ENCODE measurements around the gene CD34. TPM values are rescaled to one million over a fixed set of nuclear protein-coding genes. Genes with fewer than 3 reads are reported as not detected.
"Not testable (repeated sequence)": the region's sequence is repeated elsewhere in the genome, so short reads cannot be mapped to it uniquely, and the experiment has no call there.

CD34 gene
- total RNA-seq, 1 donor from 2014 or later, result not detected

DNA sequence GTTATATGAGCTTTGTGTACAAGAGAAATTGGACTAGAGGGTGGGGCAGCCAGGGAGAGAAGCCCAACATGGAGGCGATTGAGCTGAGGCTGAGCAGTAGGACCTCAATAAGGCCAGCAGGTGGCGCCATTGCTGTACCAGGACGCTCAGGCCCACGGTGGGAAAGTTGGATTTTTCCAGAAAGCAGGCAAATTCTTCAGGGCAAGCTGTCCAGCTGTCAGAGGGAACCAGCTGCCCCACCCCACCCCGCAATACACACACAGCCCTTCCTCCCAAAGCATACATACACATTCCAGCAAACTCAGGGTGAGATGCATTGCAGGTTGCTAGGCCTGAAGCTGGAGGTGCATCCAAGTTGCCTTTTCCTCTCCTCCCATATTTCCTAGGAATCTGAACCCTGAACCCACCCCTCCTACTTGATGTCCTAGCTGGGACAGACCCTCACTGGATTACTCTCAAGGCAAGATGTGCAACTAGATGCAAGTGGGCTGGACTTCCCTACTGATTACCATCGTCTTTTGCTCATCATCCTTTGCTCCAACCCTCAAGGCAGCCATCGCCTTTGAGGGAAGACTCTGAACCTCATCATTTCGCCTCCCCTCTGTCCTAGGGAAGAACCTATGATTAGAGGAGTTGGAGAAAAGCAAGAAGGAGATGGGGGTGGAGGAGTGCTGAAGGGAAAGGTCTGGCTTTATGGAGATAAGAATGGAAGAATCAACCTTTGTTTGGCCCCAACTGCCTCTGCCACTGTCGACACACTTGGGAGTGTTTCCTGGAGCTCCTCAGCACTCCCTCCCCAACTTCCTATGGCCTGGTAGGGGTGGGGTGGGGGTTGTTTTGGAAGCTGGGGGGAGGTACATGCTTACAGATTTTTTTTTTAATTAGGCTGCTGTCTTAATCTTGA, 25.5 kb downstream of the CD34 start:
- no peak overlapping the region for H3K4me3 Mint-ChIP-seq
- no peaks in the 10 kb centered on the region for H3K36me3 Mint-ChIP-seq (ENCODE audit: low read depth)
- intact Hi-C loops (cut with micrococcal nuclease), result loop anchor here (1.0 to 10.0 kb wide), 3 partner anchors 74 to 359 kb away; partner anchors contain the start of gene PLXNA2
- H3K9me3 Mint-ChIP-seq, result no peaks in the 10 kb centered on the region
- peak; percentile 90 for DNase-seq
- H3K27me3 Mint-ChIP-seq, result no peaks in the 10 kb centered on the region
- peak overlapping the region; percentile 97 for H3K27ac Mint-ChIP-seq
- H3K4me1 Mint-ChIP-seq, result peaks cover 35% of the 10 kb centered on the region

DNA sequence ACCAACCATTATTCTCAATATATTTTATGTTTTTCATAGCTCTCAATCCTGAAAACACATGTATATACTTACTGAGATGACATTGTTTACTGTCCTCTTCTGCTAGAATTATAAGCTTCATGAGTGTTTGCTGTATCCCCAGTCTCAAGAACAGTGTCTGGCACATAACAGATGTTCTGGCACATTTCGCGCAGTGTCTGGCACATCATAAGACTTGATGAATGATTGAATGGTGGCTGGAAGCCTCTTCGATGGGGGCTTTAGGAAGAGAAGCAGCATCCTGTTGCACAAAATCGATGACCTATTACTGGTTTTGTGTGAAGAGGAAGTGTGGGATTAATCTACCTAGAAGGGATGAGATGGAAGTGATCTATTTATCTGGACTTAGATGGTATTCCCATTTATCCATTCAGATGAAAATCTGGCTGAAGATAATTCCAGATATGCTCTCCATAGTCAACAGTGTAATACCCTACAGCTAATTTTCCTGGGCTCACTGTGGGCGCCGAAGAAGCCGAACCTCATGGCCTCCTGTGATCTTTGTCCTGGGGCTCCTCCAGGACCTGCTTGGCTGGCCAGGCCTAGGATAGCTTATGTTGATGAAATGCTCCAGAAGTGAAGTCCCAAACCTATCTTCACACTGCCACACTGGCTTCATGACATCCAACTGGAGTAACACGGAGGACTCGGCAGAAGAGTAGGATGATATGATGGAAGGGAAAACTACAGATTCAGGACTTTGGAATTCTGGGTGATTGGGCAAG, 26.5 kb downstream of the CD34 start:
- no peaks in the 10 kb centered on the region for H3K9me3 Mint-ChIP-seq
- intact Hi-C loops (cut with micrococcal nuclease), result loop anchor here (1.0 to 10.0 kb wide), 3 partner anchors 75 to 360 kb away; partner anchors contain the start of gene PLXNA2
- H3K36me3 Mint-ChIP-seq (ENCODE audit: low read depth), result no peaks in the 10 kb centered on the region
- peak overlapping the region; percentile 78 for H3K4me3 Mint-ChIP-seq
- H3K4me1 Mint-ChIP-seq, result peaks cover 36% of the 10 kb centered on the region
- no peaks in the 10 kb centered on the region for H3K27me3 Mint-ChIP-seq
- no peak for DNase-seq
- peak overlapping the region; percentile 97 for H3K27ac Mint-ChIP-seq

DNA sequence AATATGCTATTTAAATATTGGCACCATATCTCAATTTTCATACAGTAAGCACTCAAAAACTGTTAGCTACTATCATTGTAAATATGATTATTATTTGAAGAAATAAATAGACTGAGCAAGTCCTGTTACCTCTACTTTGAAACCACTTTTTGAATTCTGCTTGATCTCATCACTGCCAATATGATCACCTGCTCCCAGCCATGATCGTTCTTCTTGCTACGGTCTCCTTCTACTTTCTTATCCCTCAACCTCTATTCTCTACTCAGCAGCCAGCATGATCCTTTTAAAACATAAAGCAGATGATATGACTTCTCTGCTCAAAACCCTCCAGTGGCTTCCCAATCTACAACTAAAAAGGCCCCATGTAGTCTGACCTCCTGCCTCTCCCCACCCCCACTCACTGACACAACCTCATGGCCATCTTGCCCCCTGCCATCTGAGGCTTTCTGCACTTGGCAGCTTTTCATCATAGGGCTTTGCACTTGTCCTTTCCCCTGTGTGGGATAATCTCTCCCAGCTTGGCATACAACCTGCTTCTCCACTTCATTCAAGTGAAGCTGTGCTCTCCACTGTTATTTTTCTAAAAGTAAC, 27.2 kb downstream of the CD34 start:
- intact Hi-C loops (cut with micrococcal nuclease), result loop anchor here (1.0 to 10.0 kb wide), 5 partner anchors 10 to 361 kb away; partner anchors contain the start of genes CD46 and PLXNA2
- peaks cover 43% of the 10 kb centered on the region for H3K4me1 Mint-ChIP-seq
- no peaks in the 10 kb centered on the region for H3K9me3 Mint-ChIP-seq
- peak; percentile 70 for DNase-seq
- H3K36me3 Mint-ChIP-seq (ENCODE audit: low read depth), result no peaks in the 10 kb centered on the region
- H3K27ac Mint-ChIP-seq, result peak overlapping the region; percentile 97
- H3K27me3 Mint-ChIP-seq, result no peaks in the 10 kb centered on the region
- peak overlapping the region; percentile 78 for H3K4me3 Mint-ChIP-seq

DNA sequence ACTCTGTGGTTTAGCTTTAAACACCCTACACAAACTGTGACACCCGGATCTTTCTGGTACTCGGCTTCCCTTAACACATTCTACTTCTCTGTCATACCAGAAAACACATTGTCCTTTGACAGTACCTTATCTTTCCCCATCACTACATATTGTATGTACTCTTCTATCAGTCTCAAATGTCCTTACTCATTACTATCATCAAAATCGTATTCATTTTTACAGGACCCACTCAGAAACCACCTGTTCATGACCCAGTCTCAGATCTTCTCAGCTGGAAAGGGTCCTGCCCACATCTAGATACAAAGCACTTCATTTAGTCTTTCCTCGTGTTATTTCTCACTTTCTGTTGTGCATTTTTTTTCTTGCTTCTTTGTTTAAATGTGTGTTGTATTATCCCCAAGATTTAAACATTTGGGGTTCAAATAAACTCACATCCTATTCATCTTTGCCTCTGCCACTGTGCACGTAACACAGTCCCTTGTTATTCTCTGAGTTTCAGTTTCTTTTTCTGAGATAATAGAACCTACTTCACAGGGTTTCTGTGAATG, 27.7 kb downstream of the CD34 start:
- Mint-ChIP-seq H3K27ac (peak overlapping the region; percentile 97), H3K27me3 (no peaks in the 10 kb centered on the region), H3K36me3 (ENCODE audit: low read depth) (no peaks in the 10 kb centered on the region), H3K4me1 (peaks cover 43% of the 10 kb centered on the region), H3K9me3 (no peaks in the 10 kb centered on the region), H3K4me3 (peak overlapping the region; percentile 78)
- DNase-seq, result no peak
- intact Hi-C loops (cut with micrococcal nuclease), result loop anchor here (1.0 to 10.0 kb wide), 5 partner anchors 10 to 362 kb away; partner anchors contain the start of genes CD46 and PLXNA2

DNA sequence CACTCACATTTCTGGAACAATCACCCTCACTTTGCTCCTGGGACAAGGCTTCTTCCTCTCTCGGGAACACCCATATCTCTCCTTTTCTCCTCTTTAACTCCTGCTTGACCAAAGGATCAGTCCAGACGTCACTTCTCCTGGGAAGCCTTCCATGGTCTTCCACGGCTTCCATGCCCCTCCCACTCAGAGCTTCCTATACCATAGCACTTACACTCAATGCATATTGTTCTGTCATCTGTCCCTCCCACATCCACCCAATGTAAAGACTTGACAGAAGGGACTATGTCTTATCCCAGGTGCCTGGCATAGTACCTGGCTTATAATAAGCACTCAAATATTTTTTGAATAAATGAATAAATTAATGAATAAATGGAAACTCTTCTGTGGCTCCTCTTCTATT, 28.2 kb downstream of the CD34 start:
- H3K27me3 Mint-ChIP-seq, result no peaks in the 10 kb centered on the region
- peak overlapping the region; percentile 97 for H3K27ac Mint-ChIP-seq
- peak overlapping the region; percentile 78 for H3K4me3 Mint-ChIP-seq
- no peaks in the 10 kb centered on the region for H3K36me3 Mint-ChIP-seq (ENCODE audit: low read depth)
- peaks cover 3% of the 10 kb centered on the region for H3K9me3 Mint-ChIP-seq
- intact Hi-C loops (cut with micrococcal nuclease), result loop anchor here (1.0 to 10.0 kb wide), 5 partner anchors 9 to 362 kb away; partner anchors contain the start of genes CD46 and PLXNA2
- no peak for DNase-seq
- peaks cover 43% of the 10 kb centered on the region for H3K4me1 Mint-ChIP-seq

DNA sequence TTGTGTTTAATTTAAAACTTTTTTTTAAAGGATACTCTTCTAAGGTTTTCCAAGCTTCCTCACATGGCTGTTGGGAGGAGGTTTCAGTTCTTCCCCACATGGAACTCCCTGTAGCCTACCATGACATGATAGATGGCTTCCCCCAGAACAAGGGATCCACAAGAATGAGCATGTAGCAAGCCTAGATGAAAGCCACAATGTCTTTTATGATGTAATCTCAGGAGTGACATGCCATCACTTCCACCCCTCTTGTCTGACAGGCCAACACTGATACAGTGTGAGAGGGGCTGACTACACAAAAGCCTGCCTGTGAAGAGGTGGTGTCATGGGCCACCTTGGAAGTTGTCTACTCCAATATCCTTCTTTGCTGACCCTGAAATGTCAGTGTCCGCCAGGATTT, 32.0 kb downstream of the CD34 start:
- no peaks in the 10 kb centered on the region for H3K36me3 Mint-ChIP-seq (ENCODE audit: low read depth)

DNA sequence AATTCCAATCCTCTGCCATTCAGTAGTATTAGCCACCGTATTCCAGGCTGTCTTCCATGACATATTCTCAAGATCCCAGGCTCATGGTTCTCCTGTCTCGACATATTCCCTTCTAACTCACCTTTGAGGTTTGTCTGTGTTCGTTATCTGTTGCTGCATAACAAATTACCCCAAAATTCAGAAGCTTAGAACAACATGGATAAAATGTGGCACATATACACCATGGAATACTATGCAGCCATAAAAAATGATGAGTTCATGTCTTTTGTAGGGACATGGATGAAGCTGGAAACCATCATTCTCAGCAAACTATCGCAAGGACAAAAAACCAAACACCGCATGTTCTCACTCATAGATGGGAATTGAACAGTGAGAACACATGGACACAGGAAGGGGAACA, 33.0 kb downstream of the CD34 start:
- intact Hi-C loops (cut with micrococcal nuclease), result not testable (repeated sequence)
- peak overlapping the region; percentile 26 for H3K27ac Mint-ChIP-seq

More for the DNA sequence above, 32.0 kb downstream of the CD34 start:
- H3K4me1 Mint-ChIP-seq, result peaks cover 41% of the 10 kb centered on the region
- intact Hi-C loops (cut with micrococcal nuclease), result no loop called here
- no peaks in the 10 kb centered on the region for H3K27me3 Mint-ChIP-seq
- no peak for DNase-seq
- H3K27ac Mint-ChIP-seq, result no peak overlapping the region
- H3K4me3 Mint-ChIP-seq, result no peak overlapping the region
- H3K9me3 Mint-ChIP-seq, result peaks cover 4% of the 10 kb centered on the region

DNA sequence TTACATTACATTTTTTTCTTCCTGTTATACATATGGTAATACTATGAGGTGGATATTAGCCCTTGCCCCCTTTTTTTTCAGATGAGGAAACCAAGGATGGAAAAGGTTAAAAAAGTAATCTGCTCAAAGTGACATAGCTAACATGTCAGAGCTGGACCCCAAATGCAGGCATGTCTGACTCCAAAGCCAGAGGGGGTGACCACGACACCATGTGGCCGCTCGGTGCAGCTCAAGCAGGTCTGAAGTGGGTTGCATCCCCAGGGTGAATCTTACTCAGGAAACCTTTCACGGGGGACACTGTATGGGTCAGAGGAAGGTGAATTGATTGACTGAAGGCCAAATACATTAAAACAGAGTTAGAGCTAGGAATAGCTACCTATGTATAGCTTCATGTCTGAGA, 34.8 kb downstream of the CD34 start:
- intact Hi-C loops (cut with micrococcal nuclease), result no loop called here
- Mint-ChIP-seq H3K27me3 (no peaks in the 10 kb centered on the region), H3K4me1 (peaks cover 48% of the 10 kb centered on the region), H3K9me3 (peaks cover 4% of the 10 kb centered on the region), H3K4me3 (no peak overlapping the region), H3K27ac (no peak overlapping the region), H3K36me3 (ENCODE audit: low read depth) (no peaks in the 10 kb centered on the region)
- DNase-seq, result no peak

More for the DNA sequence above, 33.0 kb downstream of the CD34 start:
- H3K4me3 Mint-ChIP-seq; DNase-seq; H3K27me3 Mint-ChIP-seq; H3K9me3 Mint-ChIP-seq; H3K36me3 Mint-ChIP-seq (ENCODE audit: low read depth): not testable (repeated sequence)
- peaks cover 43% of the 10 kb centered on the region for H3K4me1 Mint-ChIP-seq

DNA sequence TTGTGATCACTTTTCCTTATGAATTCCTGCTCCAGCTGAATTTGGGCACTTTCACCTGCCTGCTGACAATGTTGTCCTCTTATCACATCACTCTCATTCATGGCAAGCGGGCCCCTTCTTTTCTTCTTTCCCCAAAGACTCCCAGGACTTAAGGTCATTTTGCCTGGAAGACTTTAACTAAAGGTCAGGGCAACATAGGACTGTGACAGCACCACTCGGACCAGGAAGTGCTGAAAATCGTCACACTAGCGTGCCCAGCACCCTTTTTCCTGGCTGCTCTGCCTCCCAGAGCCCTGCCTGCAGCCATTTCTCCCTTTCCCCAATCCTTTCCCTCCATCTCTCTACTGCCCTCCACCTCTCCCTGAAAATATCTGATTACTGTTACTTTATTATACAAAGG, 35.4 kb downstream of the CD34 start:
- H3K9me3 Mint-ChIP-seq, result peaks cover 4% of the 10 kb centered on the region
- intact Hi-C loops (cut with micrococcal nuclease), result no loop called here
- H3K27ac Mint-ChIP-seq, result peak overlapping the region; percentile 8
- H3K27me3 Mint-ChIP-seq, result no peaks in the 10 kb centered on the region
- H3K4me3 Mint-ChIP-seq, result no peak overlapping the region
- H3K4me1 Mint-ChIP-seq, result peaks cover 52% of the 10 kb centered on the region
- DNase-seq, result no peak
- no peaks in the 10 kb centered on the region for H3K36me3 Mint-ChIP-seq (ENCODE audit: low read depth)

DNA sequence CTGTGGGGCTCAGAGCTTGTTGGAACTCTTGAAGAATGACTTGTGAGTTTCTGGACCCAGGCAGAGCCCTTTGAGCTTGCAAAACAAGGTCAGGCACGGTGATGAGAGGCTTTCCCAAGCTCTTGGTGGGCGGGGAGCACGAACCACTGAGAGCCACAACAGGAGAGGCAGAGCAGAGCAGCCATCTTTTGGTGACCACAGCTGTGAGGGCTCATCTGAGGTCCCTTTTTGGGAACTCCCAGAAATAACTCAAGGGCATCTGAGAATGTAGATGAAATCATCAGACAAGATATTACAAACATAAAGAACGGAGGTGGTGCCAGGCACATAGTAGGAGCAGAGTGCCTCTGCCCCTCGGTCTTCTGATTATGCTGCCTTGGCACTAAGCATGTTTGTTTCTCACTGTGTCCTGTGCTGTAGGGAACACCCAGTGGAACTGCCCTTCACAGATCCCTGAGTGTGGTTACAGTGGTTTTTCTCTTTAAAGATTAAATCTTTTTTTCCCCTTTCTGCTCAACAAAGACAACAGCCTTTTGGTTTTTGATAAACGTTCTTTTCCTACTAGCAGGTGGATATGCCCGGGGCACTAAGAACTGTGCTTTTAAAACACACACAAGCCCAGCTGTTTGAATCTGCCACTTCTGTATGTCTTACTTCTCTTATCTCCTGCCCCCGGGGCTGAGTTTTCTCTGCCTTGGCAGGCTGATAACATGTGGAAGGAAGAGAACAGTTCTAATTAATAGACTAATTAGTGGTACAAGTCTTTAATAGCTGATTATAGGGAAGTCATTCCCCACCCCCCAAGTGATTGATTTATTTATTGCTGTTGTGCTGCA, 37.7 kb downstream of the CD34 start:
- no peaks in the 10 kb centered on the region for H3K27me3 Mint-ChIP-seq
- H3K9me3 Mint-ChIP-seq, result peaks cover 4% of the 10 kb centered on the region
- peaks cover 58% of the 10 kb centered on the region for H3K4me1 Mint-ChIP-seq
- DNase-seq, result peak; percentile 83
- H3K36me3 Mint-ChIP-seq (ENCODE audit: low read depth), result no peaks in the 10 kb centered on the region
- intact Hi-C loops (cut with micrococcal nuclease), result loop anchor here (1.0 kb wide), 1 partner anchor 10 kb away; no protein-coding TSS in a partner anchor
- peak overlapping the region; percentile 94 for H3K27ac Mint-ChIP-seq
- H3K4me3 Mint-ChIP-seq, result peak overlapping the region; percentile 75

DNA sequence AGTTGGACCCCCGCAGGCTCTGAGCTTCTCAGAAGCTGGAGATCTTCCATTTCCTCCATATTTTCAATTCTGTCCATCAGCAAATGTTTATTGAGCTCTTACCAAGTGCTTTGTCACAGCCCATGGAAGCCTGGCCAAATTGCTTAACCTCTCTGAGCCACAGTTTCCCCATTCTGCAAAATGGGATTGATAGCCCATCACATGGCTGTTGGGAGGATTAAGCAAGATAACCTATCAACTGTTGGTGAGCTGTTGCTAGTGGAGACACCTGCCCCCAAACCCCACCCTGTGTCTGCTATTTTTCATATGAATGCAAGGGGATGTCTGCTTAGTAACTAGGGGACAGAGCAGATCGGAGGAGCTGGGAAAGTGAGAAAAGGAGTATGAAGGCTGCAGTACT, 38.3 kb downstream of the CD34 start:
- no peaks in the 10 kb centered on the region for H3K36me3 Mint-ChIP-seq (ENCODE audit: low read depth)
- intact Hi-C loops (cut with micrococcal nuclease), result loop anchor here (1.0 kb wide), 2 partner anchors 11 to 44 kb away; no protein-coding TSS in a partner anchor
- DNase-seq, result no peak
- H3K4me3 Mint-ChIP-seq, result peak overlapping the region; percentile 75
- peaks cover 61% of the 10 kb centered on the region for H3K4me1 Mint-ChIP-seq
- no peaks in the 10 kb centered on the region for H3K9me3 Mint-ChIP-seq
- H3K27ac Mint-ChIP-seq, result peak overlapping the region; percentile 94
- H3K27me3 Mint-ChIP-seq, result no peaks in the 10 kb centered on the region

DNA sequence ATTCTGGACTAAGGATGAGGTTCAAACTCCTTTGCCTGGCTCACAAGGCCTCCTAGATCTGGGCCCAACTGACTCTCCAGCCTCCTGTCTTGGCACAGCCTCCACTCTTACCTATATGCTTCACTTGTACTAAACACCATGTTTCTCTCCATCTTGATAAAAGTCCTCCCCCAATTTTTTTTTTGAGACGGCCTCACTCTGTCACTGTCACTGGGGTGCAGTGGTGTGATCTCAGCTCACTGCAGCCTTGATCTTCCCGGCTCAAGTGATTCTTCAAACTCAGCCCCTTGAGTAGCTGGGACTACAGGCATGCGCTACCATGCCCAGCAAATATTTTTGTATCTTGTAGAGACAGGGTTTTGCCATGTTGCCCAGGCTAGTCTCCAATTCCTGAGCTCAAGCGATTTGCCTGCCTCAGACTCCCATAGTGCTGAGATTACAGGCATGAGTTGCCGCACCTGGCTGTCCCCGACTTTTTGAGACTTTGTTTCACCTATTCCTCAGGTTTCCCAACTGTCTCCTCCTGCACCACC, 39.7 kb downstream of the CD34 start:
- Mint-ChIP-seq H3K9me3 (no peaks in the 10 kb centered on the region), H3K4me1 (peaks cover 69% of the 10 kb centered on the region), H3K4me3 (no peak overlapping the region), H3K27ac (peak overlapping the region; percentile 15), H3K27me3 (no peaks in the 10 kb centered on the region), H3K36me3 (ENCODE audit: low read depth) (peaks cover 7% of the 10 kb centered on the region)
- intact Hi-C loops (cut with micrococcal nuclease), result no loop called here
- DNase-seq, result no peak

Measured in activated CD4-positive, alpha-beta T cell treated with anti-CD3 and anti-CD28 coated beads, Interleukin-2, amount 10 ng/mL, durations not matched to agents 24 days and 14 days (primary cell).